NCI-H345 treated with DMSO at 0.1 percent for 48 hours (cell line): ENCODE results near the gene SCYL3.

Experiments used
- DNase-seq: peaks from one replicate; lab custom pipeline; 2025; ENCODE audit not compliant: unreplicated experiment; lab: John Stamatoyannopoulos, UW

Gene SCYL3

GRCh38 chr1:169901115-169901514 is 7.4 kb upstream of the SCYL3 start:
- DNase-seq: no peak

DNA sequence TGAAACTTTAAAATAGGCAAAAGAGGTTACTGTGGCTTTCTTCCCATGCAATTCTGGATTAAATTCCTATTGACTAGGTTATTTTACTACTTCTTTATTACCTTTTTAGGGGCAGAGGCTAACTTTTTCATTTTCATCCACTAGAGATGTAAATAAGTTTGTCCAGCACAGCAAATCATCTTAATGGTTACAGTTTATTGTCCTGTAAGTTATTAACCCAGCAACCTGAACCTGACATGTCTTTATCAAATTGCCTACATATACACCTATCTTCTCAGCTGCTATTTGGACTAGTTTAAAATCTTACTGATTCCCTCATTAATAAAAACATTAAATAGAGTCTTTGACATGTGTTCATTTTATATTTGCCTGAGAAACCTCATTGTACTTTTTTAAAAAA is 6.9 kb upstream of the SCYL3 start:
- DNase-seq: no peak

- DNase-seq: no peak
These were observed 6.0 kb upstream of the SCYL3 start for GRCh38 chr1:169899519-169900217.

GRCh38 chr1:169896013-169896412 is 2.3 kb upstream of the SCYL3 start:
- no peak for DNase-seq

GRCh38 chr1:169894424-169895145 is 889 bp upstream of the SCYL3 start:
- no peak for DNase-seq

GRCh38 chr1:169892927-169893644 is 610 bp downstream of the SCYL3 start:
- no peak for DNase-seq

GRCh38 chr1:169892176-169892926 is 1.3 kb downstream of the SCYL3 start:
- DNase-seq: peak; percentile 5

DNA sequence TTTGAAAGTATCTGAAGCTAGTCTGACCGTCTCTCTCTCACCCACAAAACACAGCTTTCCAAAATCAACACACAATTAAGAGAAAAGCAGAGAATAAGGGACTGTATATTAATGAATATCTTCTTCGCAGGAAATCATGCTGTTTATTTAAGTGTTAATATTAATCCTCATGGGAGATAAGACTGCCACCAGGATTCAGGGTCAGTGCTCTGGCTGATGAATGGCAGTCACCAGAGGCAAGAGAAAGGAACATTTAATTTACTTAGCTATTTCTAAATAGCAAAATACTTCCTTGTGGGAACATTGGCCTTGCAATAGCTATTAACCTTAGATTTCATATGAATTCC is 2.2 kb downstream of the SCYL3 start:
- no peak for DNase-seq

- DNase-seq: no peak
These were observed 2.7 kb downstream of the SCYL3 start for GRCh38 chr1:169890761-169891538.

GRCh38 chr1:169889871-169890270 is 3.8 kb downstream of the SCYL3 start:
- DNase-seq: no peak

GRCh38 chr1:169886931-169887330 is 6.8 kb downstream of the SCYL3 start:
- no peak for DNase-seq

DNA sequence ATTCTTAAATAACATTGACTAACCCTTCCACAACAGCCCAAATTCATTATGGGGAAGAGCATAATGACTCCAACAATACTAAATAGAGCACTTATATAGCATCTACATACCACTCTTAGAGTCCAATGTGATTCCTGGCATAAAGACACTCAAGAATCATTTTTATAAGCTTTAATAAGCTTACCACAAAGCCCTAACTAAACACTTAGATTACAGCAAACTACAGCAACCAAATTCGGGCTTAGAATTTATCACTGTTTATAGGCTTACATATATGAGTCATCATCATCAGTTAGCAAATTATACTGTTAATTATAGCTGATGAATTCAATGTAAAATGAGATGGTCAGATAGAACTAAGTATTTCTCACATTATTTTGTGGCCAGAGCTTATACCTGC is 7.3 kb downstream of the SCYL3 start:
- no peak for DNase-seq

DNA sequence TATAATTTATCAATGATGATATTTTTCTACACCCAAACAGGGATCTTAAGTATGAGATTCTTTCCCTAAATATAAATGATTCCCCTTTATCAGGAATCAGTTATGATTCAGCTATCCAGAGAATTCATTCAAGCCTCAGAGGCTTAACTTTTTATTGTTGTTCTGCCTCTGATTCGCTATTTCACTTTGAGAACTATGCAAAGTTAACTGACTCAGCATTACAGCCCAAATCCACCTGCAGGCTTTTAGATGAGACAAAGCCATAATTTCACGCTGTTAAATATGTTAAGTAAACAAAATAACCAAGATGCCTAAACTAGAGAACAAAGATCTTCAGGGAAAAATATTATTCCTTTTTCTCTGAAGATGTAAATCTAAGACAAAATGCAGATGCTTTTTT is 8.5 kb downstream of the SCYL3 start:
- DNase-seq: no peak

- DNase-seq: no peak
These were observed 9.1 kb downstream of the SCYL3 start for GRCh38 chr1:169884634-169885033.

- DNase-seq: no peak
These were observed 11.6 kb downstream of the SCYL3 start for GRCh38 chr1:169882039-169882511.

DNA sequence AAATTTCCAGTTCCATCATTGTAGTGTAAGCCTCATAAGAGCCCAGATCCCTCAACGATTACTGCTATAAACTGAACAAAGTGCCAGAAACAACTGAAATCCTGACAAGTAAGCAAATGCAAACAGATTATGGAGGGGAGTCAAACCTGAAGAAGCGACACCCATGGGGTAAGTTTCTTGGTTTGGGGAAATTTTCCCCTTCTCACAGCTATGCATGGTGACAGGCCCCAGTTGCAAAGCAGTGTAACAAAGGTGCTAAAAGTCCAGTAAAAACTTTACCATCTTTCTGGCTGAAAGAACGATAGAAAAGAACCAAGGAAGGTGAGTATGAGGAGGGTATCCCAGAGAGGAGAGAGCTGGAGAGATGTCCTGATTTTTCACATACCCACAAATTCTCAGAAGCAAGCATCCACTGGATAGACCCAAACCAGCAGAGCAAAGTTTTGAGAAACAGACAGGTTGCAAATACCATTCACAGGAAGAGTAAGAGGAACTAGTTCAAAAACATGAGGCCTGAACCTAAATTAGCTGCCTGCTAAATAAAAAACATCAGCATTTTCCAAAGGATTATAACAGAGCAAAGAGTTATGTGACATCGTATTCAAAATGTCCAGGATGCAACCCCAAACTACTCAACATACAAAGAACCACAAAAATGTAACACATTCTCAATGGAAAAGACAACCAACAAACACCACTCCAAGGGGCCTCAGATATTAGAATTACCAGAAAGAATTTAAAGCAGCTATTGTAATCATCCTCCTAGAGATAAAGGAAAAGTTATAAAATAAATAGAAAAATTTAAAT is 14.5 kb downstream of the SCYL3 start:
- no peak for DNase-seq

DNA sequence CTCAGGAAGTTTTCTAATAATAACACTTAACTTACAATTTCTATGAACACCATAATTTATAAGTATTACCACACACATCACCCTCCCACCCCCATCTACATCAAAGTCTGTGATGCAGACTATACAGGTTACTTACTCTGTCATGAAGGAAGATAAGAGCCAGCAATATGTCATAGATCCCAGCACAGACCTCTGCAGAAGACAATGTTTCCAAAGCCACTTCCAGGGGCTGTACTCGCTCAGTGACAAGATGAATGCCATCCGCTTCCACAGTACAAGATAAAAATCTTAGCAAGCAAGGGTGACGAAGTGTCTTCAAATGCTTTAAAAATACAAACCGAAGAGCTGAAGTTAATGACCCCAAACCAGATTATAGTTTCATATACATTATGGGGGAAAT is 15.2 kb downstream of the SCYL3 start:
- DNase-seq: no peak

- no peak for DNase-seq
These were observed 15.8 kb downstream of the SCYL3 start for GRCh38 chr1:169877800-169878491.

GRCh38 chr1:169874229-169874628 is 19.5 kb downstream of the SCYL3 start:
- no peak for DNase-seq
